NCI-H345 (cell line): ENCODE measurements around the gene CLEC19A.
"Not testable (repeated sequence)": the region's sequence is repeated elsewhere in the genome, so short reads cannot be mapped to it uniquely, and the experiment has no call there.

Source experiments
- DNase-seq: peaks from one replicate; lab custom pipeline; 2025; lab: John Stamatoyannopoulos, UW

The CLEC19A gene

DNA sequence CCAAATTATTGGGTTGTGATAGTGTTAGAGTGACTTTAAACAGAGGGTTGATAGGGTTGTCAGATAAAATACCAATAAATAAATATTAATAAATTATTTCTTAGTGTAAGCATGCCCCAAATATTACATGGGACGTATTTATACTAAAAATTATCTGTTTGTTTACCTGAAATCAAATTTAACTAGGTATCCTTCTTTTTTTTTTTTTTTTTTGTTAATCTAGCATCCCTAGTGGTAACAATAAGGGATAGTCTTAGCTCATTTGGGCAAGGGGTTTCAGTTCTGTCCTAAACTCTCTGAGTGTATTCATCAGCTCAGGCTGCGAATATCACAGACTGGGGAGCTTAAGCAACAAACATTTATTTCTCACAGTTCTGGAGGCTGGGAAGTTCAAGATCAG lies 1.3 kb downstream of the CLEC19A start:
- DNase-seq: no peak

DNA sequence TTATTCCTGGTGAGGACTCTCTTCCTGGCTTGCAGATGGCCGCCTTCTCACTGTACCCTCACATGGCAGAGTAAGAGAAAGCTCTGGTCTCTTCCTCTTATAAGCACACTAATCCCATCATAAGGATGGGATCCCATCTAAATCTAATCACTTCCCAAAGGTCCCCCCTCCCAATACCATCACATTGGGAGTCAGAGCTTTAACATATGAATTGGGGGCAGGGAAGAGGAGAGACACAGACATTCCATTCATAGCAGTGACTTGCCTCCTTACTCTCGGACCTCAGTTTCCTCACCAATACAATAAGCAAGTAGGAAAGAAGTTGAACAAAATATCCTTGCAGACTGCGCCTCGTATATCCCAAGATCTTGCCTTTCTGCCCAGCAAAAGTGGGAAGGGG lies 1.7 kb downstream of the CLEC19A start:
- no peak for DNase-seq

DNA sequence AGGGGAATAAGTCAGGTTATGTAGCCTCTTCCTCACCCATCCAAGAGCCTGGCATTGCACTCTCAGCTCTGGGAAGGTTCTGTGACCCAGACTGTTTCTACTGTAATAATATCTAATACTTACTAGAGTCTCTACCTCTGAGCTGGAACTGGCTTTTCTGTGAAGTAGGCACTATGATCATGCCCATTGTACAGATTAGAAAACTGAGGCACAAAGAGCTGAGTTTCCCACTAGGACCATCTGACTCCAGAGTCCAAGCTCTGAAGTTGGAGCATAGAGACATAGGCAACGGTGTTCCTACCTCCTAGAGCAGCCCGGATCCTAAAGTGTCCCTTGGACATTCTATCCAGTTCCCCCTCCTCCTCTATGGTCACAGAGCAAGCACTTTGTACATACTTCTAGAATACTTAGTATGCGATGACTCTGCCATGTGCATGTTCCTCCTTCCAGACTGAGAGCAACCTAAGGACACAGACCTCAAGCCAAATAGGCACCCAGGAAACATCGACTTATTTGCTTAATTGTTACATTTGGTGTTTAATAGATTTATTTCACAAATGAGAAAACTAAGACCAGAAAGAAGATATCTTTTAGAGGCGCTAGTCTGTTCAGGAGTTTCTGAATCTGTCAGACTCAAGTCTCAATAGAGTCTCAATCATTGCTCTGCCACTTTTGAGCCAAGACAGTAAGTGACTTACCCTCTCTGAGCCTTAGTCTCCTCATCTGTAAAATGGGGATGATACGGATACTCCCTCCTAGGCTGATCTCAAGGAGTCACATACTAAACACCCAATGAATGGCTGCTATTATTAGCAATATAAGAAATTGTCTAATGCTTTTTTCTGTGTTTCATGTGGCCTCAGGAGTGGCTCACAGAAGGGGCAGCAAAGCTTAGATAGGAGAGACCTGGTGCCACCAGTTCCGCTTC lies 3.6 kb downstream of the CLEC19A start:
- DNase-seq: no peak

DNA sequence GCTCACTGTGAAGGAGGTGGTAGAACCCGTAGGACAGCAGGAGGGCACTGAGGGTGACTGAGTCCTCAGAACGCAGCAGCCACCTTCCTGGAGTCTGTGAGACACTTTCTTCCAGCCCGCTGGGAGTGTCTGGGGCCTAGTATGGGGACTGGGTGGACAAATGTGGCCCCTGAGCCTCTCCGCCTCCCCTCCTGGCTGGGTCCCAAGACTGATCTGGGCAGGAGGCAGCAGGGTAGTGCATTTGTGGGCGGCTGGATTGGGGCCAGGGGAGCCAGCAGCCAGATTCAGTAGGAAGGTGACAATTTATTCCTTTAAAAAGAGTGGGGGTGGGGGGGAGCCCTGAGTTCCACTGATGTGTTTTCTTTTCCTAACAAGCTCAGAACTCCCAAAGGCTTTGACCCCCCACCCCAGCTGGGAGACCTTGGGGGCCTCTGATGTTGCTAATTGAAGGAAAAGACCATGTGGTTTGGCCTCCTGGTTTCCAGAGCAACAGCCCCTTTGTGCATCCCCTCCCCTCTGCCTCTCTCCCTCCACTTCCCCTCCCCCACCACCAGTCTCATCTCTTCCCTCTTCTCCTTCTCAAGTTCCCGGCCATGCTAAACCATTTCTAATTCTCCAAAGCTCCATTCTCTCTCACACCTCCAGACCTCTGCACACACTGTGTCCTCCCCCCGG lies 4.4 kb downstream of the CLEC19A start:
- DNase-seq: no peak

DNA sequence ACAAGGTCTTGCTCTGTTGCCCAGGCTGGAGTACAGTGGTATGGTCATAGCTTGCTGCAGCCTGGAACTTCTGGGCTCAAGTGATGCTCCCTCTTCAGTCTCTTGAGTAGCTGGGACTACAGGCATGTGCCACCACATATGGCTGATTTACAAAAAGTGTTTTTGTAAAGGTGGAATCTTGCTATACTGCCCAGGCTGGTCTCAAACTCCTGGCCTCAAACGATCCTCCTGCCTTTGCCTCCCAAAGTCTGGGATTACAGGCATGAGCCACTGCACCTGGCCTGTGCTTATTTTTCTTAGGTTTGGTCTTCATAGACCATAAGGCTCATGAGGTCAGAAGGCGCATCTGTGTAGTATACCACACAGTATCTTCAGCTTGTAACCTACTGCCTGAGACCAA lies 5.3 kb downstream of the CLEC19A start:
- no peak for DNase-seq

- no peak for DNase-seq
Measured at GRCh38 chr16:19291475-19291874, 5.9 kb downstream of the CLEC19A start.

DNA sequence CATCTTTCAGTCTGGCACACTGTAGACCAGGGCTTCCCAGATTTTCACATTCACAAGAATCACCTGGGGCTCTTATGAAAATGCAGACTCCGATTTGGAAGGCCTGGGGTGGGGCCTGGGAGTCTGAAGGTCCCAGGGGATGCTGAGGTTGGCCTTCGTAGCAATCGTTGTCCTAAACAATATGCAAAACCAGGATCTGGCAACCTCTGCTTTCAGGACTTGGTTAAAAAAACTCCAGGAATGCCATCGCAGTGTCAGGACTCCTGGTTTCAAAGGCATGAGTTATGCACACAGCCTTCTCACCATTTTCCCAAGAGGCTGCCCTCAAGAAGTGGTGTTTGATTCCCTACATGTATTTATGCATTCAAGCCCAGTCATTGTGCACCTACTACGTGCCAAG lies 6.7 kb downstream of the CLEC19A start:
- DNase-seq: no peak

- DNase-seq: no peak
Measured at GRCh38 chr16:19294156-19294649, 8.7 kb downstream of the CLEC19A start.

GRCh38 chr16:19295393-19295792 lies 9.9 kb downstream of the CLEC19A start:
- DNase-seq: no peak

- no peak for DNase-seq
Measured at GRCh38 chr16:19297454-19297853, 11.9 kb downstream of the CLEC19A start.

DNA sequence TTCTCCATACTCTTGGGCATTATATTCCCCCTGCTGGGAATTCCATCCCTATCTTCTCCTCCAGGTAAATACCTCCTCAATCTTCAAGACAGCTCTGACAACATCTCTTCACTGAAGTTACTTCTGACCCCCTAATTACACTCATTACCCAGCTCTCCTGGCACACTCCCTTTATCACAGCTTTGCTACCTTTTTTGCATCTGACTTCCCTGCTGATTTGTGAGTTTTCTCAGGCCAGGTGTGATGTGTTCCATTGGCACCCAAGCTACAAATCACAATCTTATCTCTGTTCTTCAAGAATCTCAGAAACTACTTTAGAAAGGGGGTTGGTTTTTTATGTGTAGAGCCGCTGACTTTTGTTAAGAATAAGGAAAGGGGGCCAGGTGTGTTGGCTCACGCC lies 14.0 kb downstream of the CLEC19A start:
- no peak for DNase-seq

DNA sequence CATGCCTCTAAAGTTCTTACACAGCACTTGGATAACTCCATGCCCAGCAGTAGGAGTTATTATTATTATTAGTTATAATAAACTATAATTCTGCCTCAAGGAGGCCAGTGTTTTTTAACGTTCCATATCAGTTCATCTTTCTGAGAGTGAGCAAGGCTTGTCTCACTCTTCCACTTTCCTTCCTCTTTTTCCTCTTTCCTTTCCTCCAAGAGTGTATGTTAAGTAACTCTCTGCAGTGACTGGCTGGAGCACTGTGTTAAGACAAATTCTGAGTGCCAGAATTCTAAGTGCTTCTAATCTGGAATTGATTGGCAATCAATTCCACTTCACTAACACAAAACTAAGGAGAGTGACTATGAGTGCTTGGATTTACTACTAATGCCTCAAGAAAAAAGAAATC lies 16.4 kb downstream of the CLEC19A start:
- no peak for DNase-seq

GRCh38 chr16:19304750-19305149 lies 19.2 kb downstream of the CLEC19A start:
- no peak for DNase-seq

GRCh38 chr16:19305443-19305842 lies 19.9 kb downstream of the CLEC19A start:
- no peak for DNase-seq

DNA sequence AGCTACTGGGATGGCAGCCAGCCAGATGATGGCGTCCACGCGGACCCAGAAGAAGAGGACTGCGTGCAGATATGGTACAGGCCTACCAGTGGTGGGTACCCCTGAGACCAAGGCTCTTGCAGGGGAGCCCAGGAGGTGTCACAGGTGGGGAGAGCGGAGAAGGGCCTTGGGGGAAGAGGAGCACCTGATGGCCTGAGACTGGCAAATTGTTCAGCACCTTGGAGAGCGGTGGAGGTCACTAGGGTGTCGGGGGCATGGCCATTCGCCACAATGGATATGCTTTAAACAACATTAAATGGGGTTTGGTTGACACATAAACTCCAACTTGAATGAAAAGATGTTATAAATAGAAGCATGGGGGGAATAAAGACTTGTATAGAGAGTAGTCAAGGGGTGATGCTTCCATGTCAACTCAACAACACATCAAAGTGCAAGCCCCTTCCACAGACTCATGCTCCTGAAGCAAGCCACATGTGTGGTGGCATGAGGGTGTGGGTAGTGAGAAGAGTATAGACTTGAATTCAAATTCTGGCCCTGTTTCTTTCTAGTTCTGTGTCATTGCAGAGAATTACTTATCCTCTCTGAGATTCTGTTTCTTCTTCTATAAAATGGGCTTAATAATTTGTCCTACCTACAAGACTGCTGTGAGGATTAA lies 22.2 kb downstream of the CLEC19A start:
- no peak for DNase-seq

DNA sequence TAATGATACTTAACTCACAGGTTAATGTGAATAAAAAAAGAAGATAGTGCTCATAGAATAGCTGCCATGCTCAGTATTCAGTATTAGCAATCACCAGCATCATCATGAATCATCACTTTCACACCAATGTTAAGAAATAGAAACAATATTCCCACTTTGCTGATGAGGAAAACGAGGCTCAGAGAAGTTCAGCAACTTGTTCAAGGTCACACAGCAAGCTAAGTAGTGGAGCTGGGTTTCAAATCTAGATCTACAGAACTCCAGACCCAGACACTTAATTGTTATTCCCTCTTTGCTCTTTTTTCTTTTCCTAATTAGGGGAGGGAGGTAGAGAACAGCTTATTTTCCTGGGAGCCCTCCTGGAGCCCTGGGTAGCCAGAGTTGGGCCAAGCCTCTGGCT lies 22.9 kb downstream of the CLEC19A start:
- DNase-seq: no peak

DNA sequence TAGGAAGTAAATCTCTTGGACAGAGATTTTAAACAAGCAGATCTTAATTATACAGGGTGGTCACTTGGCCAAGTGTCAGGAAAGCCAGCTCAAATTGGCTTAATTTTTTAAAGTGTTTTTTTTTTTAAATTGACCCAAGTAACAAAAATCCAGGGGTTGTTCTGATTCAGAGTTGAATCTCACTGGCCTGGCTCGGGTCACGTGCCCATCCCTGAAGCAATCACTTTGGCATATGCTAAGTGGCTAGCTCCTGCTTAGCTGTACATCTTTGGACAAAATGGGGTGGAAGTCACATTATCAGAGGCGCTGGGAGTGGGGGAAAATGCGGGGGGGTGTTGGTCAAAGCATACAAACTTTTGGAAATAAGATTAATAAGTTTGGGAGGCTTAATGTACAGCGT lies 23.6 kb downstream of the CLEC19A start:
- no peak for DNase-seq

GRCh38 chr16:19314718-19315425 lies 29.3 kb downstream of the CLEC19A start:
- DNase-seq: no peak

DNA sequence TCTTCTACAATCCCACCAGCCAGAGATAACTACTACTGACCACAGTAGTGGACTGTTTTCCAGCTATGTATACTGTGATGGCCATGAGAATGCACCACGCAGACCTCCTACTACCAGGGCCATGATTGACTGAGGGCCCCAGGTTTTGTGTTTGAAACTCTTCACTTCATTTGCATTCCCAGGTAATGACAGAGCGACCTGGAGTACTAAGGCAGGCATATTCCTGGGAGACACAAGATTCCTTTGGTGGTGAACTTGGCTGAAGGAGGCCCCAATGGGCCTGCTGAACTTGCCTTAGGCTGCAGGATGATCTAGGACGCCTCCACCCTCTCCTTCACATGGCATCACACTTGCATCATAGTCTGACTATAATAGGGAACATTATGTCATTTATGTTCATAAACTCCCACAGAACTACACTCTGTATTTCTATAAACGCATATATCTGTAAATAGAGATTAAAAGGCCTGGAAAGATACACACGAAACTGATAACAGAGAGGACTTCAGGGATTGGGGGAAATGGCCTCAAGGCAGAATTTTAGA lies 30.4 kb downstream of the CLEC19A start:
- no peak for DNase-seq

DNA sequence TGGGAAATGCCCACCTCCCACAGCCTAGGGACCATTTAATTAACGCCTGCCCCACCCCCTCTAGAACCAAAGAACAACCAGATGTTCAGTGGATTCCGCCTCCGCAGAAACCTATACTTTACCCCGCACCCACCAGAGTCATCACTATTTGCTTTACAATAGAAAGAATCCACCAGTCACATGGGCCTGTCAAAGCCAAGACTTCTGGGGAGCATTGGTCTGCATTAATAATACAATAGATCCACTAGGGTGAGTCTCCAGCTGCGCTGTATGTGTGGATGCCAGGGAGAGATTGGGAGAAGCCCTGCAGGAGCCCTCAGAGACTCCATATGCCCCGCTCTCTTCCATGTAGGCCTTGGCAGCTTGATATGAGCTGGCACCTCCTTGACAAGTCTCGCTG lies 31.3 kb downstream of the CLEC19A start:
- DNase-seq: no peak

DNA sequence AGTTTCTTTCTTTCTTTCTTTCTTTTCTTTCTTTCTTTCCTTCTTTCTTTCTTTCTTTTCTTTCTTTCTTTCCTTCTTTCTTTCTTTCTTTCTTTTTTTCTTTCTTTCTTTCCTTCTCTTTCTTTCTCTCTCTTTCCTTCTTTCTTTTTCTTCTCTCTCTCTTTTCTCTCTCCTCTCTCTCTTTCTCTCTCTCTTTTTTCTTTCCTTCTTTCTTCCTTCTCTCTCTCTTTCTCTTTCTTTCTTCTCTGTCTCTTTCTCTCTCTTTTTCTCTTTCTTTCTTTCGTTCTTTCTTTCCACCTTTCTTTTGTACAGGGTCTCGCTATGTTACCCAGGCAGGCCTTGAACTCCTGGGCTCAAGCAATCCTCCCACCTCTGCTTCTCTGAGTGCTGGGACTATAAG lies 35.7 kb downstream of the CLEC19A start:
- DNase-seq: not testable (repeated sequence)

- no peak for DNase-seq
Measured at GRCh38 chr16:19323596-19323995, 38.1 kb downstream of the CLEC19A start.
